Esophagus muscularis mucosa (tissue), 4 donors: ENCODE results near the gene OR8B12. TPM values are rescaled to one million over a fixed set of nuclear protein-coding genes. Genes with fewer than 3 reads are reported as not detected.

Experiments
- DNase-seq: peaks from one replicate; pipeline ENCODE4 v3.0.0-alpha.2; 2017; ENCODE audit errors: extremely low spot score
- H3K27ac ChIP-seq, 4 donors: fragments of 200-600 bp; sonication (generic); replicated peaks in 1 of 4; 1 replicate in 3 of 4; 2 replicates in 1 of 4; pipeline ENCODE4 v1.5.1; 2016 to 2019; ENCODE audit warnings: mild to moderate bottlenecking in 1 of 4
- H3K27me3 ChIP-seq, 4 donors: fragments of 200-600 bp; sonication (generic); one replicate each; pipeline versions ENCODE4 v1.5.1 to v1.6.0; 2016 to 2019
- H3K36me3 ChIP-seq, 4 donors: fragments of 200-600 bp; sonication (generic); one replicate each; pipeline ENCODE4 v1.5.1; 2016 to 2019
- H3K4me1 ChIP-seq, 4 donors: fragments of 200-600 bp; sonication (generic); one replicate each; pipeline ENCODE4 v1.5.1; 2016 to 2019
- H3K4me3 ChIP-seq, 4 donors: fragments of 200-600 bp; sonication (generic); 1 replicate in 2 of 4; 2 replicates in 2 of 4; pipeline ENCODE4 v1.5.1; 2016 to 2019; ENCODE audit warnings: mild to moderate bottlenecking in 4 of 4, moderate library complexity in 1 of 4
- H3K9me3 ChIP-seq, 4 donors: fragments of 200-600 bp; sonication (generic); 1 replicate in 3 of 4; 2 replicates in 1 of 4; pipeline ENCODE4 v1.5.1; 2016 to 2019
- EP300 ChIP-seq: sonication (generic); formaldehyde crosslinking; IDR thresholded peaks from one replicate; pipeline ENCODE4 v1.6.1; 2017; ENCODE audit warnings: antibody characterized with exemption
- POLR2A ChIP-seq: fragments of 450-650 bp; IDR thresholded peaks from one replicate; pipeline ENCODE4 v1.6.1; 2017; ENCODE audit warnings: antibody characterized with exemption, moderate library complexity, mild to moderate bottlenecking, low read depth
- POLR2AphosphoS5 ChIP-seq, 2 donors: sonication (generic); formaldehyde crosslinking; IDR thresholded peaks; one replicate each; pipeline ENCODE4 v1.6.1; 2017; ENCODE audit warnings: antibody characterized with exemption in 2 of 2
- WGBS: methylation state at CpG from one replicate; pipeline ENCODE4 v1.1.5; 2018; 5-methylcytosine and 5-hydroxymethylcytosine counted together
- intact Hi-C: fragments of 100-400 bp; cut with DNase I; formaldehyde crosslinking; loops from one replicate; pipeline ENCODE4 v1.15.1; 2023
- total RNA-seq, 4 donors: library from RNA; depleted of rRNA; stranded (reverse); fragments of >200 nt; gene quantifications; one replicate each; pipeline versions ENCODE4 v1.1.0 to v1.2.1, GENCODE V29; 2016
- TF ChIP-seq, protein P1 (sequence below), 3 experiments: fragments of 200-600 bp in 2 of 3; fragments of 450-650 bp in 1 of 3; sonication (generic) in 2 of 3; IDR thresholded peaks; one replicate each; pipeline ENCODE4 v1.5.1; 2017 to 2019; ENCODE audit warnings: antibody characterized with exemption in 3 of 3, mild to moderate bottlenecking in 2 of 3, moderate library complexity in 1 of 3

The OR8B12 gene
- total RNA-seq, 4 donors from 2014 or later, result not detected

- Histone ChIP-seq H3K36me3 (no peaks in the 10 kb centered on the region), H3K4me1 (peaks cover 0 to 7% (median 0%) of the 10 kb centered on the region in 4 donors), H3K27me3 (peaks cover 0 to 6% (median 0%) of the 10 kb centered on the region in 4 donors), H3K27ac (no peak overlapping the region), H3K4me3 (no peak overlapping the region), H3K9me3 (no peaks in the 10 kb centered on the region)
- 47% methylated on average over 6 of the region's 6 CpGs for WGBS
- TF ChIP-seq, protein P1, sequence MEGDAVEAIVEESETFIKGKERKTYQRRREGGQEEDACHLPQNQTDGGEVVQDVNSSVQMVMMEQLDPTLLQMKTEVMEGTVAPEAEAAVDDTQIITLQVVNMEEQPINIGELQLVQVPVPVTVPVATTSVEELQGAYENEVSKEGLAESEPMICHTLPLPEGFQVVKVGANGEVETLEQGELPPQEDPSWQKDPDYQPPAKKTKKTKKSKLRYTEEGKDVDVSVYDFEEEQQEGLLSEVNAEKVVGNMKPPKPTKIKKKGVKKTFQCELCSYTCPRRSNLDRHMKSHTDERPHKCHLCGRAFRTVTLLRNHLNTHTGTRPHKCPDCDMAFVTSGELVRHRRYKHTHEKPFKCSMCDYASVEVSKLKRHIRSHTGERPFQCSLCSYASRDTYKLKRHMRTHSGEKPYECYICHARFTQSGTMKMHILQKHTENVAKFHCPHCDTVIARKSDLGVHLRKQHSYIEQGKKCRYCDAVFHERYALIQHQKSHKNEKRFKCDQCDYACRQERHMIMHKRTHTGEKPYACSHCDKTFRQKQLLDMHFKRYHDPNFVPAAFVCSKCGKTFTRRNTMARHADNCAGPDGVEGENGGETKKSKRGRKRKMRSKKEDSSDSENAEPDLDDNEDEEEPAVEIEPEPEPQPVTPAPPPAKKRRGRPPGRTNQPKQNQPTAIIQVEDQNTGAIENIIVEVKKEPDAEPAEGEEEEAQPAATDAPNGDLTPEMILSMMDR (IDR thresholded peaks at IDR 0.05), result no peak
- TF ChIP-seq POLR2A, result no peak
- TF ChIP-seq POLR2AphosphoS5 (IDR thresholded peaks at IDR 0.05), result no peak
- no peak for TF ChIP-seq EP300
- intact Hi-C loops, result no loop called here
- DNase-seq, result no peak
These were observed 6.9 kb downstream of the OR8B12 start for GRCh38 chr11:124536520-124536919.

GRCh38 chr11:124535552-124536232 lies 7.8 kb downstream of the OR8B12 start:
- TF ChIP-seq POLR2AphosphoS5 (IDR thresholded peaks at IDR 0.05) (no peak), EP300 (no peak)
- no peak for DNase-seq
- H3K36me3 ChIP-seq, result no peaks in the 10 kb centered on the region
- 78% methylated on average over 8 of the region's 8 CpGs for WGBS
- H3K4me1 ChIP-seq, result peaks cover 0 to 7% (median 0%) of the 10 kb centered on the region in 4 donors
- H3K27me3 ChIP-seq, result peaks cover 0 to 6% (median 0%) of the 10 kb centered on the region in 4 donors
- no peak overlapping the region for H3K4me3 ChIP-seq
- no peak overlapping the region for H3K27ac ChIP-seq
- H3K9me3 ChIP-seq, result no peaks in the 10 kb centered on the region
- intact Hi-C loops, result no loop called here

DNA sequence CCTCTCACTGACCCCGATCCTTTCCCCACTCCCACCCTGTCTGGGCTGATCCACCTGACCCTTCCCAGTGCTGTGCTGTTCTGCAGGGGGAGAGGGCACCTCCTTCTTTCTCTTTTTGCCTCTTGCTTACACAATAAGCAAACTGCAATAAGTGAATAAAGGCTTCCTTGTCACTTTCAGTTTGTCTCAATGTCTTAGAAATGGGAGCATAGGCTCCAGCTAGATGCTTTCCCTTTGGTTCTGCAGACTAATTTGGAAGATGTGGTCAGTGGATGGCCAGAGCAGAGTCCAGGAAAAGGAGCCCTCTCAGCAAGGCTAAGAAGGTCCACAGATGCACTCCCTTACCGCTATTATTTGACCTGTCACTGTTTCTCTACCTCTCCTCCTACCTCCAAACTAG lies 9.4 kb downstream of the OR8B12 start:
- peaks cover 0 to 6% (median 0%) of the 10 kb centered on the region in 4 donors for H3K27me3 ChIP-seq
- intact Hi-C loops, result no loop called here
- DNase-seq, result no peak
- H3K36me3 ChIP-seq, result no peaks in the 10 kb centered on the region
- 81% methylated on average over 2 of the region's 2 CpGs for WGBS
- no peak overlapping the region for H3K27ac ChIP-seq
- TF ChIP-seq POLR2AphosphoS5 (IDR thresholded peaks at IDR 0.05) (no peak), POLR2A (no peak), EP300 (no peak)
- TF ChIP-seq, protein P1 (IDR thresholded peaks at IDR 0.05), result no peak
- H3K4me3 ChIP-seq, result no peak overlapping the region
- no peaks in the 10 kb centered on the region for H3K9me3 ChIP-seq
- peaks cover 0 to 7% (median 0%) of the 10 kb centered on the region in 4 donors for H3K4me1 ChIP-seq

DNA sequence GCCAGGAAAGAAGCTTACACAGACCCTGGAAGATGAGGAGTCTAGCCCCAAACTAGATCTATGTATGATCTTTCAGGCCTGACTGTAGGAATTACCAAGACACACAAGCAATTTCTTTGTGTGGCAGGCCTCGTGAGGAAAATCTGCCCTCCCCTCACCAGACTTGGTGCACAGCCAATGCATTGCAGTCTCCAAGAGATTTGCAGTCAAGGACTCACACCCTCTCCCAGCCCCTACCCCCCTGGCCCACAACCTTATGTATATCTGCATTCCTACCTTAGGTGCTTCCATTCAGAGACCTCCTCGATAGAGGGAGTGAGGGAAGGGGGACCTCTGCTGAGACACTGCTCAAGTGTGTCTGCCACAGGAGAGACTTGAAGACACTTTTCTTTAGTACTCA lies 9.8 kb downstream of the OR8B12 start:
- Histone ChIP-seq H3K4me3 (no peak overlapping the region), H3K27me3 (peaks cover 0 to 6% (median 0%) of the 10 kb centered on the region in 4 donors), H3K36me3 (no peaks in the 10 kb centered on the region), H3K27ac (no peak overlapping the region), H3K4me1 (peaks cover 0 to 7% (median 0%) of the 10 kb centered on the region in 4 donors), H3K9me3 (no peaks in the 10 kb centered on the region)
- DNase-seq, result no peak
- WGBS, result 43% methylated on average over 2 of the region's 2 CpGs
- TF ChIP-seq, protein P1 (IDR thresholded peaks at IDR 0.05), result no peak
- TF ChIP-seq POLR2A (no peak), EP300 (no peak), POLR2AphosphoS5 (IDR thresholded peaks at IDR 0.05) (no peak)
- intact Hi-C loops, result no loop called here

- no peaks in the 10 kb centered on the region for H3K9me3 ChIP-seq
- H3K27ac ChIP-seq, result no peak overlapping the region
- intact Hi-C loops, result no loop called here
- H3K4me1 ChIP-seq, result no peaks in the 10 kb centered on the region
- DNase-seq, result no peak
- WGBS, result 66% methylated on average over 1 of the region's 1 CpG
- H3K4me3 ChIP-seq, result no peak overlapping the region
- H3K27me3 ChIP-seq, result no peaks in the 10 kb centered on the region
- H3K36me3 ChIP-seq, result no peaks in the 10 kb centered on the region
- TF ChIP-seq, protein P1 (IDR thresholded peaks at IDR 0.05), result no peak
- TF ChIP-seq POLR2A (no peak), POLR2AphosphoS5 (IDR thresholded peaks at IDR 0.05) (no peak), EP300 (no peak)
These were observed 23.0 kb downstream of the OR8B12 start for GRCh38 chr11:124520550-124520854.
